ENCODE data around the gene EMC8. TPM values are rescaled to one million over a fixed set of nuclear protein-coding genes. Genes with fewer than 3 reads are reported as not detected.
A peak's percentile ranks its signal among the peaks of the same experiment; 100 is the strongest.

Gene EMC8
- total and polyA plus RNA-seq, 2 experiments from 2014 or later: 51.1 to 69.4 TPM

DNA sequence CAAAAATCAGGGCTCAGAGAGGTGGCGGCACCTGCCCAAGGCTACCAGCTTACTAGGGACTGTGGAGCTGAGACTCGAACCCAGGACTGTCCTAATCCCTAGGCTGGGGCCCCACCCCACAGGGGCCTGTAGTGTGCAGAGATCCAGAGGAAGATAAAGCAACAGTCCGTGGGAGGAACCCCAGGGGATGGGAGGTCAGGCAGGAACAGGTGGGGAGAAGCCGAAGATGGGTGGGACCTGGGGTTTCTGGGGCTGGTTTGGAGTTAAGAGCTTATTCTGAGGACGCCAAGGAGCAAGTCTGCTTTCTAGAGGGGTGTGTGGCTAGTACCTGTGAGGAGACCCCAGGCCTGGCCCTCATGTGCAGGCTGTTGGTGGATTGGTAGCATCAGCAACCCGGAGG lies 63.4 kb downstream of the EMC8 start (continued):
- TF ChIP-seq EZH2 (IDR thresholded peaks at IDR 0.05; ENCODE audit: low read depth, unreplicated experiment) (no peak), EZH2phosphoT487 (IDR thresholded peaks at IDR 0.05; ENCODE audit: unreplicated experiment) (no peak), CREB1 (CRISPR knock-in tag; IDR thresholded peaks at IDR 0.05; ENCODE audit: low read depth) (no peak)

DNA sequence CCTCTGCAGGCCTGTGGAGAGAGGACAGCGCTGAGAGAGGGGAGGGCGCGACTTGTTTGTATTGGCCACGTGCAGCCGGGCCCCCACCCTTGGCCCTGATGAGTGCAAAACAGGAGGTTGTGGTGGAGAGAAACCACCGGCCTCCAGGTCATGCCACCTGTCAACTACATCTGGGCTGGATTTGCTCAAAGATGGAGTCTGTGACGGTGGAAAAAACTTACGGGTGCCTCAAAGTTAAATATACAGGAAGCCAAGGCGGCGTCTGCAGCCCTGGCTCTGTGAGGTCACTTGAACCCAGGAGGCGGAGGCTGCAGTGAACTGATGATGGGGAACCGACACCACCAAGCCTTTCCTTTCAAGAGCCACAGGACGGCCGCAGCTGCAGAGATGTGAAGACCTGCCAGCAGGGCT lies 64.1 kb downstream of the EMC8 start:
- no peaks in the 10 kb centered on the region for H3K36me3 ChIP-seq (ENCODE audit: insufficient read depth)
- ATAC-seq: no peak
- no peak overlapping the region for H2AFZ ChIP-seq
- no peak for DNase-seq (ENCODE audit: low spot score)
- H3K4me3 ChIP-seq: no peak overlapping the region
- no peaks in the 10 kb centered on the region for H3K27me3 ChIP-seq (ENCODE audit: insufficient read depth)
- no peak for TF ChIP-seq ZNF114 (CRISPR knock-in tag; IDR thresholded peaks at IDR 0.05)
- TF ChIP-seq, protein P1, sequence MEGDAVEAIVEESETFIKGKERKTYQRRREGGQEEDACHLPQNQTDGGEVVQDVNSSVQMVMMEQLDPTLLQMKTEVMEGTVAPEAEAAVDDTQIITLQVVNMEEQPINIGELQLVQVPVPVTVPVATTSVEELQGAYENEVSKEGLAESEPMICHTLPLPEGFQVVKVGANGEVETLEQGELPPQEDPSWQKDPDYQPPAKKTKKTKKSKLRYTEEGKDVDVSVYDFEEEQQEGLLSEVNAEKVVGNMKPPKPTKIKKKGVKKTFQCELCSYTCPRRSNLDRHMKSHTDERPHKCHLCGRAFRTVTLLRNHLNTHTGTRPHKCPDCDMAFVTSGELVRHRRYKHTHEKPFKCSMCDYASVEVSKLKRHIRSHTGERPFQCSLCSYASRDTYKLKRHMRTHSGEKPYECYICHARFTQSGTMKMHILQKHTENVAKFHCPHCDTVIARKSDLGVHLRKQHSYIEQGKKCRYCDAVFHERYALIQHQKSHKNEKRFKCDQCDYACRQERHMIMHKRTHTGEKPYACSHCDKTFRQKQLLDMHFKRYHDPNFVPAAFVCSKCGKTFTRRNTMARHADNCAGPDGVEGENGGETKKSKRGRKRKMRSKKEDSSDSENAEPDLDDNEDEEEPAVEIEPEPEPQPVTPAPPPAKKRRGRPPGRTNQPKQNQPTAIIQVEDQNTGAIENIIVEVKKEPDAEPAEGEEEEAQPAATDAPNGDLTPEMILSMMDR (conservative IDR thresholded peaks at IDR 0.05; ENCODE audit: low read depth in 2 of 2): no peak
- H3K27ac Mint-ChIP-seq: no peak overlapping the region
- H3K9me2 ChIP-seq (ENCODE audit: insufficient read depth): no peaks in the 10 kb centered on the region
- H3K4me1 Mint-ChIP-seq: peaks cover 12% of the 10 kb centered on the region
- no peaks in the 10 kb centered on the region for H3K4me1 ChIP-seq (ENCODE audit: insufficient read depth)
- no peak overlapping the region for H3K27ac ChIP-seq (ENCODE audit: low read depth)
- no peaks in the 10 kb centered on the region for H3K36me3 Mint-ChIP-seq (ENCODE audit: low read depth)
- H3K27me3 Mint-ChIP-seq (ENCODE audit: insufficient read depth, low read depth, poor library complexity): peaks cover 3% of the 10 kb centered on the region
- H3K4me2 ChIP-seq: no peak overlapping the region
- no peak overlapping the region for H3K4me3 Mint-ChIP-seq
- no peaks in the 10 kb centered on the region for H3K9me3 Mint-ChIP-seq
- no peaks in the 10 kb centered on the region; the same call in 1 of the 2 replicates for H4K20me1 ChIP-seq (replicated peaks; ENCODE audit: insufficient read depth)
- 0 out of 2 replicates have a peak, but pooled peaks cover 3% of the 10 kb centered on the region for H3F3A ChIP-seq (replicated peaks; ENCODE audit: low read depth)
- no peaks in the 10 kb centered on the region for H3K79me2 ChIP-seq (replicated peaks; ENCODE audit: insufficient read depth)

DNA sequence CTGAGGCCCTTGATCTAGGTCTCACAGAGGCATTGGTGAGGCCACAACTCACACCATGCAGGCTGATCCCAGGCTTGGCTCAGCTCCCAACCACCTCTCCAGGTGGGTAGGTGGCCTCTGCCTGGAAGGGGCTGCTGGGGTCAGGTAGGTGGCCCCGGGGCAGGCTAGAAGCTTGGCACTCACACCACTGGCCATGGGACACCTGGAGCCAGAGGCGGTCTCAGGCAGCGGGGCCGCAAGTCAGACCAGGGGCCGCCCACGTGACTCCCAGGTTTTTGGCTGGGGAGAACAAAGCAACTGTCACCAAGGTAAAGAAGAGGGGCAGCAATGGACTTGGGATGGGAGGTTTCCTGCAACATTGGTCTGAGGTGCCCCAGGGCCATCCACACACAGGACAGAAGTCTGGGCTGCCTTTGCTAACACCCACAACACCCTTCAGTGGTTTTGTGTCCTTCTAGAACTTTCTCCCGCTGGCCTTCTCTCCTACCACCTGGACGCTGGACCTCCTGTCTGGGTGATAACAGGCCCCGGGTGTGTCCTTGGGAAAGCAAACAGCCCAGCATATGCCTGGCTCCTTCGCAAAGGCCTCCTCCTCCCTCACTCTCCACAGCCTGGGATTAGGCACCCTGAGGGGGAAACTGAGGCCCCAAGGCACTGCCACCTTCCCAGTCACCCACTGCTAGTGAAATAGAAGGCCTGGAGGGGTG lies 64.9 kb downstream of the EMC8 start:
- H3K4me3 ChIP-seq: no peak overlapping the region
- peaks cover 6% of the 10 kb centered on the region for H3K27me3 Mint-ChIP-seq (ENCODE audit: insufficient read depth, low read depth, poor library complexity)
- H3K4me1 ChIP-seq (ENCODE audit: insufficient read depth): no peaks in the 10 kb centered on the region
- DNase-seq (ENCODE audit: low spot score) (no peak), ATAC-seq (no peak)
- no peak overlapping the region for H2AFZ ChIP-seq
- no peaks in the 10 kb centered on the region for H3K36me3 ChIP-seq (ENCODE audit: insufficient read depth)
- H4K20me1 ChIP-seq (replicated peaks; ENCODE audit: insufficient read depth): no peaks in the 10 kb centered on the region; the same call in 1 of the 2 replicates
- no peaks in the 10 kb centered on the region for H3K9me2 ChIP-seq (ENCODE audit: insufficient read depth)
- no peaks in the 10 kb centered on the region; the same call in 2 of the 3 replicates for H3K36me3 Mint-ChIP-seq (ENCODE audit: low read depth)
- no peaks in the 10 kb centered on the region for H3K9me3 Mint-ChIP-seq
- H3K79me2 ChIP-seq (replicated peaks; ENCODE audit: insufficient read depth): no peaks in the 10 kb centered on the region
- no peaks in the 10 kb centered on the region for H3K27me3 ChIP-seq (ENCODE audit: insufficient read depth)
- peak overlapping the region; percentile 29 for H3K4me2 ChIP-seq
- peak overlapping the region; percentile 23; the same call in 1 of the 2 replicates for H3K27ac ChIP-seq (ENCODE audit: low read depth)
- H3K4me1 Mint-ChIP-seq: peaks cover 15% of the 10 kb centered on the region
- H3K27ac Mint-ChIP-seq: no peak overlapping the region
- no peak overlapping the region for H3K4me3 Mint-ChIP-seq
- 0 out of 2 replicates have a peak, but pooled peaks cover 3% of the 10 kb centered on the region for H3F3A ChIP-seq (replicated peaks; ENCODE audit: low read depth)
- TF ChIP-seq, protein P1 (conservative IDR thresholded peaks at IDR 0.05; ENCODE audit: low read depth in 2 of 2): no peak
- TF ChIP-seq CREB1 (CRISPR knock-in tag; IDR thresholded peaks at IDR 0.05; ENCODE audit: low read depth) (no peak), POLR2AphosphoS5 (IDR thresholded peaks at IDR 0.05; ENCODE audit: low read depth) (no peak), EZH2phosphoT487 (IDR thresholded peaks at IDR 0.05; ENCODE audit: unreplicated experiment) (no peak)
- TF ChIP-seq, protein P2, sequence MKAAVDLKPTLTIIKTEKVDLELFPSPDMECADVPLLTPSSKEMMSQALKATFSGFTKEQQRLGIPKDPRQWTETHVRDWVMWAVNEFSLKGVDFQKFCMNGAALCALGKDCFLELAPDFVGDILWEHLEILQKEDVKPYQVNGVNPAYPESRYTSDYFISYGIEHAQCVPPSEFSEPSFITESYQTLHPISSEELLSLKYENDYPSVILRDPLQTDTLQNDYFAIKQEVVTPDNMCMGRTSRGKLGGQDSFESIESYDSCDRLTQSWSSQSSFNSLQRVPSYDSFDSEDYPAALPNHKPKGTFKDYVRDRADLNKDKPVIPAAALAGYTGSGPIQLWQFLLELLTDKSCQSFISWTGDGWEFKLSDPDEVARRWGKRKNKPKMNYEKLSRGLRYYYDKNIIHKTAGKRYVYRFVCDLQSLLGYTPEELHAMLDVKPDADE (IDR thresholded peaks at IDR 0.05): no peak
- TF ChIP-seq, protein P3, sequence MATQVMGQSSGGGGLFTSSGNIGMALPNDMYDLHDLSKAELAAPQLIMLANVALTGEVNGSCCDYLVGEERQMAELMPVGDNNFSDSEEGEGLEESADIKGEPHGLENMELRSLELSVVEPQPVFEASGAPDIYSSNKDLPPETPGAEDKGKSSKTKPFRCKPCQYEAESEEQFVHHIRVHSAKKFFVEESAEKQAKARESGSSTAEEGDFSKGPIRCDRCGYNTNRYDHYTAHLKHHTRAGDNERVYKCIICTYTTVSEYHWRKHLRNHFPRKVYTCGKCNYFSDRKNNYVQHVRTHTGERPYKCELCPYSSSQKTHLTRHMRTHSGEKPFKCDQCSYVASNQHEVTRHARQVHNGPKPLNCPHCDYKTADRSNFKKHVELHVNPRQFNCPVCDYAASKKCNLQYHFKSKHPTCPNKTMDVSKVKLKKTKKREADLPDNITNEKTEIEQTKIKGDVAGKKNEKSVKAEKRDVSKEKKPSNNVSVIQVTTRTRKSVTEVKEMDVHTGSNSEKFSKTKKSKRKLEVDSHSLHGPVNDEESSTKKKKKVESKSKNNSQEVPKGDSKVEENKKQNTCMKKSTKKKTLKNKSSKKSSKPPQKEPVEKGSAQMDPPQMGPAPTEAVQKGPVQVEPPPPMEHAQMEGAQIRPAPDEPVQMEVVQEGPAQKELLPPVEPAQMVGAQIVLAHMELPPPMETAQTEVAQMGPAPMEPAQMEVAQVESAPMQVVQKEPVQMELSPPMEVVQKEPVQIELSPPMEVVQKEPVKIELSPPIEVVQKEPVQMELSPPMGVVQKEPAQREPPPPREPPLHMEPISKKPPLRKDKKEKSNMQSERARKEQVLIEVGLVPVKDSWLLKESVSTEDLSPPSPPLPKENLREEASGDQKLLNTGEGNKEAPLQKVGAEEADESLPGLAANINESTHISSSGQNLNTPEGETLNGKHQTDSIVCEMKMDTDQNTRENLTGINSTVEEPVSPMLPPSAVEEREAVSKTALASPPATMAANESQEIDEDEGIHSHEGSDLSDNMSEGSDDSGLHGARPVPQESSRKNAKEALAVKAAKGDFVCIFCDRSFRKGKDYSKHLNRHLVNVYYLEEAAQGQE (IDR thresholded peaks at IDR 0.05; ENCODE audit: unreplicated experiment): no peak

All from GM23338 (cell line).